ENCODE data around the gene CFL1.
"Not testable (repeated sequence)": the region's sequence is repeated elsewhere in the genome, so short reads cannot be mapped to it uniquely, and the experiment has no call there.

Gene CFL1

GRCh38 chr11:65860278-65861164 lies 2.5 kb upstream of the CFL1 start, which contains the start of gene MUS81:
Gene MUS81, plus strand, starts transcription at chr11:65860433. Its CDS starts 321 bp downstream, at chr11:65860754.
- DNase-seq, result peak; percentile 87

GRCh38 chr11:65859812-65860277 lies 1.9 kb upstream of the CFL1 start:
- no peak for DNase-seq

DNA sequence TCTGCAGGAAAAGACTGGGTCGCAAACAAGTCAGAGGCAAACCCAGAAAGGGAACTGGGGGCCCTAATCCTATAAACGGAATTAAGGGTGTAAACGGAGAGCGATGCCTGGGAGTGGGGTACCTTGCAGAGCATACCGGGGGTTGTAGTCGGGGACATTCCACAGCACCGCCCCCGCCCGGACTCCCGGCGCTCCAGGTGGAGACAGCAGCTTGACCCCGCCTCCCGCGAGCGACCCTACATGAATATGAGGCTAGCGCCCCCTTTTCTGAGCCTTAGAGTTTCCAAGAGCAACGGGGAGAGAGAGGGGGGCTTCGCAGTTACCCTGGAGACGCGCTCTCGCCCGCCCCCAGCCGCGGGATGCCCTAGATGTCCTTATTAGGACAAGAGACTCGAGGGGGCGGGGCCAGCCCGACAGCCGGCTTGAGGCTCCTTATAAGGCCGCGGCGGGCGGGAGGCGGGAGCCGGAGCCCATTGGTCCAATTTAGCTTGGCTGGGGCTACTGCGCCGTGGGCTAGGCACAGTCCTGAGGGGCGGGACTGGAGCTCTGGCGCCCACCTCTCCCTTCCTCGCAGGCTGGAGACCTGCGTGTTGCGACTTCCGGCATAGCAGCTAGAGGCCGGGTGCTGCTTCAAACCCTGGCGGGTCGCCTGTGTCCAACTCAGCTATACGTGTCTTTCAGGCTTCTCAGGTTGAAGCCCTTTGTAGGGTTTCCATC lies 1.3 kb upstream of the CFL1 start:
- peak; percentile 95 for DNase-seq

GRCh38 chr11:65858681-65859087 lies 704 bp upstream of the CFL1 start:
- no peak for DNase-seq

DNA sequence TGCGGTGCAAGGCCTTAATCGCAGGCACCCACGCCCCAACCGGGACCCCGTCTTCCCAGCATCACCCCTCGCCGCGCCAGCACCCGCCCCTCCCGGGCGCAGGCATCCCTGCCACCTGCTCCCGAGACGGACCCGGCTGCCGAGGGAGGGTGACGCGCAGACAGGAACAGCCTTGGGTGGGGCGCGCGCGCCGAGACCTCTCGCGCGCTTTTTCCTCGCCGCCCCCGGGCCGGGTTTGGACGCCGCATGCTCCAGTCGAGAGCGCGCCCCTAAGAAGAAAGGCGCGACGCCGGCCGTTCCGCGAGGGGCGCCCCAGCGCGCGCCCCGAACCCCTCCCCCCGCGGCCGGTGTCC lies 504 bp downstream of the CFL1 start:
- peak; percentile 72 for DNase-seq

GRCh38 chr11:65856689-65857499 lies 1.1 kb downstream of the CFL1 start:
- peak; percentile 82 for DNase-seq

GRCh38 chr11:65855927-65856363 lies 2.0 kb downstream of the CFL1 start:
- DNase-seq, result no peak

DNA sequence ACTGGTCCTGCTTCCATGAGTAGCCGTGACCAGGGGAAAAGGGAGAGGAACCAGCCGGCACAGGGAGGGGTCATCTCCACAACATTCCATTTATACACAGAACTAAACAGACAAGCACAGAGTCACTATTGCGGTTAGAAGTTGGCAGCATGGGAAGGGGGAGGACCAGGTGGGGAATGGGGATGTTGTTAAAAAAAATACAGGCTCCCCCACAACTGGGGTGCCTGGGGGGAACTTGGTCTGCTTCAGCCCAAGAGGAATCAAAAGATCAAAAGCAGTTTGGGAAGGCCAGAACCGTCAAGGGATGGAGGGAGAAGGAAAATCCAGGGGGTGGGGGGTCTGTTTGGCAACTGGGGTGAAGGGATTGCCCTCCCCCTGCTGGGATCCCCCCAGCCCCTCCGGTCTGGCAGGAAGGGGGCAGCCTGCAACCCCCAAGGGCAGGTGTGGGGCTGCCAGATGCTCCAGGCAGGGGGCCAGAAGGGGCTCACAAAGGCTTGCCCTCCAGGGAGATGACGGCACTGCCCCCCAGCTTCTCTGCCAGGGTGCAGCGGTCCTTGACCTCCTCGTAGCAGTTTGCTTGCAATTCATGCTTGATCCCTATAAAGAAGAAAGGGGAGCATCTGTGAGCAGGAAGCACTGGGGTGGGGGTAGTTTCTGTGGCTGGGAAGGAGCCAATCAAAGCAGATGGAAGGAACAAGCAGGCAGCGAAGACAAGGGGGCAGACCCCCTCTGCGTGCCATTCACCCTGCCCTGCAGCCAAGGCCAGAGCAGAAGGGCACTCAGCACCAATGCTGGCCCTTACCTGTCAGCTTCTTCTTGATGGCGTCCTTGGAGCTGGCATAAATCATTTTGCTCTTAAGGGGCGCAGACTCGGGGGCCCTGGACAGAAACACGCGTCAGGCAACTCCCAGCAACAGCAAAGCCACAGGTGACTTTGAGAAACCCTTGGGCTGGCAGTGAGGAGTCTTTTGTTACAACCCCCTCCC lies 2.8 kb downstream of the CFL1 start:
- no peak for DNase-seq

DNA sequence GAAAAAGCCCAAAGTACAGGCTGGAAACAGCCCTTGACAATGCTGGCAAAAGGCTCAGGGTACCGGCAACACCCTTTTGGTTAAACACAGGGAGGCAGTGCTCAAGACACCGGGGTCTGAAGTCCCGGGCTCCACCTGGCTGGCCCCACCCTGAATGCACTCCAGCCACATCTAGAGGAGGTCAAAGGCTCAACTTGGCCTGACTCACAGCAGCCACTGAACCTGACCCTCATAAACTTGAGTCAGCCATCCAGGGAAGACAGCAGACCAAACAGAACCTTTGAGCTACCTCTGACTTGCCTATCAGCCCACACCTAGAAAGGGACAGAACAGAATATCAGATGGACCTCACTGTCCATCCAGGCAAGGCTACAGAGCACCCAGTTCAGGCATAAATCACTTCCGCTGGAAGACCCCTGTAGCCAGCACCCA lies 3.8 kb downstream of the CFL1 start:
- no peak for DNase-seq

GRCh38 chr11:65853246-65853979 lies 4.6 kb downstream of the CFL1 start:
- no peak for DNase-seq

GRCh38 chr11:65852508-65853245 lies 5.3 kb downstream of the CFL1 start:
- DNase-seq, result no peak

GRCh38 chr11:65851811-65852507 lies 6.0 kb downstream of the CFL1 start:
- DNase-seq, result no peak

DNA sequence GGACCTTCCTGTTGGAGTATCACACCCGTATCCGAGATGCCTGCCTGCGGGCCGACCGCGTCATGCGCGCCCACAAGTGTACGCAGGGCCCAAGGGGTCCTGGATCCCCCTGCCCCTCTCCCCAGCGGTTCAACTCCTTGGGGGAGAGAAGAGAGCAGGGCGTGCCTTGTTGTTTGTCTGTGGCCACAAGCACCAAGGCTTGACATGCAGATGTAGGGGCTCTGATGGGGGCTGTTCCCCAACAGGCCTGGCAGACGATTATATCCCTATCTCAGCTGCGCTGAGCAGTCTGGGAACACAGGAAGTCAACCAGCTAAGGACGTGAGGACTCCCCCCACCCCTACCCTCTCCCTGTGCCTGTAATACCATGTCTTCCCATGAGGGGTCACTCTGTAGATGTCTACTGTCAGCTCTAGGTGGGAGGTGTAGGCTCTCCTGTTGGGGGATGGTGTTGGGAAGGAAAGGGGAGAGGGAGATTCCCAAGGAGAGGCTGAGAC lies 6.8 kb downstream of the CFL1 start:
- no peak for DNase-seq

- DNase-seq, result no peak
Observed at GRCh38 chr11:65850217-65851082, 7.5 kb downstream of the CFL1 start.

GRCh38 chr11:65849771-65850216 lies 8.2 kb downstream of the CFL1 start:
- no peak for DNase-seq

GRCh38 chr11:65849366-65849765 lies 8.6 kb downstream of the CFL1 start:
- DNase-seq, result no peak

- DNase-seq, result not testable (repeated sequence)
Observed at GRCh38 chr11:65848693-65849092, 9.3 kb downstream of the CFL1 start.

DNA sequence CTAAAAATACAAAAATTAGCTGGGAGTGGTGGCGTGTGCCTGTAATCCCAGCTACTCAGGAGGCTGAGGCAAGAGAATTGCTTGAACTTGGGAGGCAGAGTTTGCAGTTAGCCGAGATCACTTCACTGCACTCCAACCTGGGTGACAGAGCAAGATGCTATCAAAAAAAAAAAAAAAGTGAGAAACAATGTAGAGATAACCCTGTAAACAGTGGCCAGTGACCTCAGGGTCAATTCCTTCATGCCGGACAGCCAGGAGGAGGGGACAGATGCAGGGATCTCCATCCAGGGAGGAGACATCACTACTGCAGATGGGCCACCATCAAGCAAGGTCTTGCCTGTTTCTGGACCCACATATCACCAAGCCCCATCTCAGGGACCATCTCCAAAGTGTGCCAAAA lies 10.2 kb downstream of the CFL1 start:
- no peak for DNase-seq
